Mesodermal cell (in vitro differentiated cells): ENCODE results near the gene MRPS24.

Source experiments
- H3K27ac ChIP-seq: 2 replicates; pipeline ENCODE4 v1.7.0; 2013; ENCODE audit warnings: mild to moderate bottlenecking, low read depth, low read length, moderate library complexity; ENCODE audit not compliant: severe bottlenecking
- H3K36me3 ChIP-seq: 2 replicates; pipeline ENCODE4 v1.7.1; 2013; ENCODE audit warnings: mild to moderate bottlenecking, low read length, moderate library complexity; ENCODE audit not compliant: control insufficient read depth, insufficient read depth
- H3K4me1 ChIP-seq: one replicate; pipeline ENCODE4 v1.7.1; 2013; ENCODE audit warnings: mild to moderate bottlenecking, low read length; ENCODE audit not compliant: insufficient read depth, control insufficient read depth, poor library complexity, severe bottlenecking
- H3K4me3 ChIP-seq: 2 replicates; pipeline ENCODE4 v1.7.0; 2013; ENCODE audit warnings: low read length, control low read depth, mild to moderate bottlenecking; ENCODE audit not compliant: insufficient read depth, poor library complexity, severe bottlenecking; ENCODE audit errors: extremely low read depth
- H3K9me3 ChIP-seq: 2 replicates; pipeline ENCODE4 v1.7.1; 2013; ENCODE audit warnings: mild to moderate bottlenecking, low read length, moderate library complexity; ENCODE audit not compliant: control insufficient read depth
- WGBS, 2 experiments: methylation state at CpG; one replicate each; pipeline ENCODE4 v1.1.5; 2013; ENCODE audit warnings: missing lambda C conversion rate in 2 of 2; ENCODE audit not compliant: insufficient coverage in 2 of 2; 5-methylcytosine and 5-hydroxymethylcytosine counted together

The MRPS24 gene

GRCh38 chr7:43876976-43877745 lies 7.8 kb upstream of the MRPS24 start:
- WGBS, 2 experiments: 91 to 93% methylated on average over 25 to 29 of the region's 29 CpGs
- H3K4me1 ChIP-seq: peaks cover 26% of the 10 kb centered on the region
- no peak overlapping the region for H3K27ac ChIP-seq
- H3K9me3 ChIP-seq: no peaks in the 10 kb centered on the region
- H3K36me3 ChIP-seq: peaks cover 46% of the 10 kb centered on the region
- H3K4me3 ChIP-seq: no peak overlapping the region

GRCh38 chr7:43876241-43876640 lies 6.9 kb upstream of the MRPS24 start:
- WGBS, 2 experiments: 88 to 93% methylated on average over 7 of the region's 7 CpGs

DNA sequence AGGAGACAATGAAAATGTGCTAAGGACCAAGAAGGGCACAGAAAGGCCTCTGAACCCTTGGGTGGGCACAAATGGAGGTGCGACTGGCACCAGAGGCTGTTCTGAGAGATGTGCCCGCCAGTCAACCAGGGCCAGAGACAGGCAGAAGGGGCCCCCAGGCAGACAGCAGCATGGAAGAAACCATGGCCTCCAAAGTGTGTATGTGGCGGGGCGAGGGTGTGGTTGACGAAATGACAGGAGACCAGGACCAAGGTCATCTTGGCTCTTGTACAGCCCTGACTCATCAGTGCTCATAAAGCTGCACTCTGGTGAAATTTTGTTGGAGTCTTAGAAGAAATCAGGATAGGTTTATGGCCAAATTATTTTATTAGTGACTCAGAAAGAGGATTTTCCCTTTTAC lies 4.0 kb upstream of the MRPS24 start:
- WGBS, 2 experiments: 96 to 100% methylated on average over 5 of the region's 5 CpGs

More at GRCh38 chr7:43876241-43876640, 6.9 kb upstream of the MRPS24 start:
- no peak overlapping the region for H3K27ac ChIP-seq
- peaks cover 28% of the 10 kb centered on the region for H3K4me1 ChIP-seq
- H3K9me3 ChIP-seq: no peaks in the 10 kb centered on the region
- H3K36me3 ChIP-seq: peaks cover 44% of the 10 kb centered on the region
- H3K4me3 ChIP-seq: no peak overlapping the region

DNA sequence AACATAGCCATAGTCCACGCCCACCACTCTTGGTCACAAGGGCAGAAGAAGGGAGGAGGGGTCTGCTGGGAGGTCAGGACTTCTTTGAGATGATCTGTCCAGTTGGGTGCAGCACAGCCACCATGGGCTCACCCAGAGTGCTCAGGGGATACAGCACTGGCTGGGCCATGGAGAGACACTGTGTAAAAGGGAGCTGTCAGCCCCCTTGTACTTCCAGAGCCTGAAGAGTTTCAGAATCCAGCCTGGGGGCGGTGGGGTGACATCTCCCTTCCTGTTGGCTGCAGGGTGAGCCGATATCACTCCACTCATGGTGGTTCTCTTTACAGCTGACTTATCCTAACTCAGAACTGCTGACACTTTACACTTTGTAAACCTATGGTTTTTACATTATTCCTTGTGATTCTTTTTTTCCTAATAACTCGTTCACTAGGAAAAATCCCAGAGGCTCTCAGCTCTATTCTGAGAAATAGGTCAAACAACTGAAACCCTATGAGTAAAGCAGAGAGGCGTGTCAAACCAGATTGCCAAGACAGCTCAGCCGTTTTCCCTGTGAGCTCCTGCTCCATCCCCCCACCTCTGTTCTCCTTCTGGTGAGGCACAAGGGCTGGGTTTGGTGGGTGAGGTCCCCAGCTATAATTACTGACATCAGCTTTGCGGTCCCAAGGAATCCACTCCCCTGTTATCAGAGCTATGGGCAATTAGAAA lies 3.2 kb upstream of the MRPS24 start:
- no peaks in the 10 kb centered on the region for H3K9me3 ChIP-seq
- H3K27ac ChIP-seq: no peak overlapping the region
- no peak overlapping the region for H3K4me3 ChIP-seq
- H3K36me3 ChIP-seq: peaks cover 14% of the 10 kb centered on the region
- H3K4me1 ChIP-seq: peaks cover 23% of the 10 kb centered on the region
- 77 to 83% methylated on average over 4 to 5 of the region's 7 CpGs for WGBS, 2 experiments

More for the DNA sequence above, 4.0 kb upstream of the MRPS24 start:
- Histone ChIP-seq H3K4me1 (peaks cover 19% of the 10 kb centered on the region), H3K36me3 (peaks cover 21% of the 10 kb centered on the region), H3K9me3 (no peaks in the 10 kb centered on the region), H3K4me3 (no peak overlapping the region), H3K27ac (no peak overlapping the region)

DNA sequence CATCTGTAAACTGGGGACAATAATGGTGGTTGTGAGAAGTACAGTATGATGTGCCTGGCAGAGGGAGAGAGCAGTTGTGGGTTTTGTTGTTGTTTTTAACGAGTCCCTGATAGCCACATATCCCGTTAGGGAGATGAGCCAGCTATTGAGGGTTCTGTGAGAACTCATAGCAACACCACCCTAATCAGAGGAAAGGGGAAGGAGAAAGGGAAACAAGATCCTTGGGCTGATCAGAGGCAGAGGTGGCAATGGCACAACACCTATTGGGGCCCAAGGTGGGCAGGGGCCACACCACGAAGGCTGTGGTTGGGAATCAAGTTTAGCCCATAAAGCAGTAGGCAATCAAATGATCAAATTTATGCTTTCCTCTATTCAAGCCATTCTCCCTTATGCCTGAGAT lies 1.7 kb upstream of the MRPS24 start:
- Histone ChIP-seq H3K4me3 (no peak overlapping the region), H3K4me1 (peaks cover 18% of the 10 kb centered on the region), H3K27ac (no peak overlapping the region), H3K9me3 (no peaks in the 10 kb centered on the region), H3K36me3 (peaks cover 14% of the 10 kb centered on the region)
- 84 to 100% methylated on average over 1 to 2 of the region's 3 CpGs for WGBS, 2 experiments

DNA sequence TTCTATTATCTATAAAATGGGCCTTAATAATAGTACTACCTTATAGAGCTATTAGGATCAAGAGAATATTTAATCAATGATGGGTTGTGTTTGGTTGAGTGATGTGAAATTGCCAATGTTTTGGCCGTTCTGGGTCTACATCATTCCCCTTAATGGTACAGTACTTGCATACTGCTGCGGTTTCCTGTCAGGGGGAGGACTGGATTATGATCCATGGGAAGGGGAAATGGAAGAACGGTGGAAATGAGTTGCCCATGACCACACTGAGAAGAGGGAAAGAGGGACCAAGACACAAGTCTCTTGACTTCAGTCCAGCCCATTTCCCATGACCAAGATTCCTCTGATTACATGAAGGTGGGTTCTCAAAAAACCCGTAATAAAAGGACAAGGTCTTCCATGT lies 999 bp upstream of the MRPS24 start:
- Histone ChIP-seq H3K4me1 (peaks cover 18% of the 10 kb centered on the region), H3K4me3 (no peak overlapping the region), H3K9me3 (no peaks in the 10 kb centered on the region), H3K27ac (no peak overlapping the region), H3K36me3 (peaks cover 21% of the 10 kb centered on the region)
- 93% methylated on average over 3 of the region's 4 CpGs; no CpG with 5 or more reads in 1 of the 2 experiments for WGBS, 2 experiments

GRCh38 chr7:43869867-43870240 lies 537 bp upstream of the MRPS24 start:
- H3K4me1 ChIP-seq: peaks cover 18% of the 10 kb centered on the region
- 78 to 93% methylated on average over 9 to 11 of the region's 13 CpGs for WGBS, 2 experiments
- peak overlapping the region; percentile 85 for H3K27ac ChIP-seq
- H3K4me3 ChIP-seq: peak overlapping the region; percentile 57
- H3K36me3 ChIP-seq: peaks cover 23% of the 10 kb centered on the region
- H3K9me3 ChIP-seq: no peaks in the 10 kb centered on the region

DNA sequence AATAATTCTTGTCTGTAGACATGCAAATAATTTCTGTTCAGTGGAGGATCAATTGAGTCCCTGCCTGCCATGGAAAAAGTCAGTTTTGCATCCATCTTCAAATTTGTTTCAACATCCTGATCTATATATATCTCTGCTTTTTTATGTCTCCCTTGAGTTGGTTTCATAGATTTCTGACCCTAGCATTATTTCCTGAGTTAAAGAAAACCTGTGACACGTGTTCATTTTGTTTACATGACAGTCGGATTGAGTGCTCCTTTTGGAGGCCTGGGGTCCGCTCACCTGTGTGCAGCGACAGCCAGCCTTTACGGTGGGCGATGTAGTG lies 674 bp downstream of the MRPS24 start:
- Histone ChIP-seq H3K27ac (no peak overlapping the region), H3K4me1 (peaks cover 18% of the 10 kb centered on the region)
- WGBS, 2 experiments: 3 to 4% methylated on average over 6 of the region's 6 CpGs

GRCh38 chr7:43868181-43868580 lies 1.1 kb downstream of the MRPS24 start:
- Histone ChIP-seq H3K4me3 (peak overlapping the region; percentile 57), H3K27ac (no peak overlapping the region)

More for the DNA sequence above, 674 bp downstream of the MRPS24 start:
- no peaks in the 10 kb centered on the region for H3K9me3 ChIP-seq
- peaks cover 23% of the 10 kb centered on the region for H3K36me3 ChIP-seq
- peak overlapping the region; percentile 57 for H3K4me3 ChIP-seq

GRCh38 chr7:43865277-43865676 lies 4.0 kb downstream of the MRPS24 start:
- no peak overlapping the region for H3K27ac ChIP-seq
- peaks cover 6% of the 10 kb centered on the region for H3K4me1 ChIP-seq
- H3K4me3 ChIP-seq: no peak overlapping the region
- H3K9me3 ChIP-seq: no peaks in the 10 kb centered on the region
- WGBS, 2 experiments: 96 to 98% methylated on average over 3 of the region's 3 CpGs
- peaks cover 23% of the 10 kb centered on the region for H3K36me3 ChIP-seq

More at GRCh38 chr7:43868181-43868580, 1.1 kb downstream of the MRPS24 start:
- Histone ChIP-seq H3K4me1 (peaks cover 18% of the 10 kb centered on the region), H3K36me3 (peaks cover 23% of the 10 kb centered on the region), H3K9me3 (no peaks in the 10 kb centered on the region)
- WGBS, 2 experiments: 82 to 89% methylated on average over 6 to 7 of the region's 7 CpGs

DNA sequence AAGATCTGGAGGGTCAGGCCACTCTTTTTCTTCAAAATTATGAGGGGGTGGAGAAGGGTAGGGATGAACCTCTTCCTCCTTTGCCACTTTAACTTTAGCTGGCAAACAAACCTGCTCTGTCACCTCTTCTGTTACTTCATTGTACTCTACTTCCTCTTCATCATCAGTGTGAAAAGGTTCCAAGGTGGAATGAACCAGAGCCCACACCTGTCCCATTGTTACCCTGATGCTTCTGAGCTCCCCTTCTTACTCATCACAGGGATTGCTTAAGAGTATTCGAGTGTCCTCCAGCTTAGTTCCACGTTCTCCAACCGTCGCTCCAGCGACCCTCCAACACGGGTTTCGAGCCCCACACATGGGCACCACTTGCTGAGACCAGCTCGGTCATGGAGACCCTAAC lies 5.2 kb downstream of the MRPS24 start:
- peaks cover 6% of the 10 kb centered on the region for H3K4me1 ChIP-seq
- 89 to 91% methylated on average over 7 of the region's 8 CpGs for WGBS, 2 experiments
- H3K4me3 ChIP-seq: no peak overlapping the region
- peaks cover 23% of the 10 kb centered on the region for H3K36me3 ChIP-seq
- H3K9me3 ChIP-seq: no peaks in the 10 kb centered on the region
- H3K27ac ChIP-seq: no peak overlapping the region
